Measurements from ENCODE around the gene PER1. TPM values are rescaled to one million over a fixed set of nuclear protein-coding genes. Genes with fewer than 3 reads are reported as not detected.
A peak's percentile ranks its signal among the peaks of the same experiment; 100 is the strongest.

Gene PER1
- total and polyA plus RNA-seq, 2 of the 8 experiments (the other 6 are each of a cell fraction or from before 2014, with no cell fraction given): 9.6 to 38.0 TPM

- Histone ChIP-seq H2BK15ac (ENCODE audit: low read length) (no peak overlapping the region; the same call in 1 of the 2 replicates), H4K8ac (ENCODE audit: extremely low read depth, insufficient read depth, low read length) (no peak overlapping the region), H2BK12ac (ENCODE audit: low read depth, low read length) (no peak overlapping the region), H2BK5ac (ENCODE audit: low read depth, low read length) (no peak overlapping the region), H2BK120ac (replicated peaks; ENCODE audit: low read depth, low read length) (no peak overlapping the region), H4K5ac (ENCODE audit: insufficient read length, low read depth, low read length) (no peak overlapping the region), H3K4ac (replicated peaks; ENCODE audit: insufficient read length, low read depth, low read length) (no peak overlapping the region), H3K14ac (ENCODE audit: insufficient read length) (no peak overlapping the region), H2AK5ac (ENCODE audit: low read depth, low read length) (no peak overlapping the region), H3K56ac (replicated peaks; ENCODE audit: insufficient read length, low read depth, low read length) (no peak overlapping the region), H3K36me3 (ENCODE audit: control insufficient read depth in 2 of 4, insufficient read depth in 4 of 4, low read length in 3 of 4) (no peaks in the 10 kb centered on the region), H2AFZ (ENCODE audit: low read length) (no peak overlapping the region), H3K79me2 (ENCODE audit: control insufficient read depth in 1 of 2, insufficient read depth in 2 of 2, low read length in 2 of 2) (no peaks in the 10 kb centered on the region), H3K4me3 (ENCODE audit: extremely low read depth in 1 of 4, insufficient read depth in 2 of 4, low read depth in 3 of 4, low read length in 4 of 4) (no peak overlapping the region), H3K4me2 (ENCODE audit: insufficient read depth in 1 of 2, low read depth in 2 of 2, low read length in 2 of 2) (peak overlapping the region in 1 of 2 experiments; percentile 88; a peak in 1 of 4 replicates), H3K27me3 (replicated peaks in 1 of 4; ENCODE audit: control insufficient read depth in 3 of 4, extremely low read depth in 1 of 4, insufficient read depth in 3 of 4, low read length in 3 of 4) (peaks cover 9 to 51% (median 40%) of the 10 kb centered on the region in 4 experiments), H3K4me1 (replicated peaks in 1 of 4; ENCODE audit: control insufficient read depth in 3 of 4, insufficient read depth in 4 of 4, low read length in 3 of 4) (peaks cover 0 to 7% (median 4%) of the 10 kb centered on the region in 4 experiments; a peak in 5 of 7 replicates), H3K23ac (ENCODE audit: insufficient read length) (no peak overlapping the region), H2BK20ac (ENCODE audit: low read length) (no peak overlapping the region), H4K91ac (replicated peaks; ENCODE audit: insufficient read length, low read length) (no peak overlapping the region), H3K23me2 (ENCODE audit: low read depth, low read length) (peaks cover 19% of the 10 kb centered on the region), H3K27ac (ENCODE audit: low read depth, low read length) (no peak overlapping the region), H3K79me1 (ENCODE audit: low read depth, low read length) (no peaks in the 10 kb centered on the region), H3K9me3 (ENCODE audit: insufficient read depth in 2 of 2, low read depth in 1 of 2, low read length in 1 of 2) (no peaks in the 10 kb centered on the region), H4K20me1 (replicated peaks in 1 of 2; ENCODE audit: control insufficient read depth in 1 of 2, insufficient read depth in 2 of 2, low read length in 2 of 2) (peaks cover 0 to 3% of the 10 kb centered on the region in 2 experiments), H3K18ac (ENCODE audit: extremely low read depth, low read length) (no peak overlapping the region), H3K9ac (replicated peaks in 1 of 4; ENCODE audit: extremely low read depth in 1 of 4, low read depth in 3 of 4, low read length in 3 of 4) (no peak overlapping the region)
- ChIA-PET POLR2A (ENCODE audit: partially characterized antibody) (interaction anchor here (0.9 to 1.3 kb wide), 4 partner anchors 17 to 56 kb away, joined by 3 to 4 read pairs (median 3); no protein-coding TSS in a partner anchor), CTCF (ENCODE audit: partially characterized antibody) (interaction anchor here (0.7 to 23.3 kb wide), 7 partner anchors 7 to 60 kb away, joined by 3 to 501 read pairs (median 40); partner anchors contain the start of genes ALOX12B and TMEM107)
- FAIRE-seq (no peak), DNase-seq (ENCODE audit: low read depth in 1 of 2, low spot score in 2 of 2) (no peak)
- 65% methylated on average over 18 of the region's 18 CpGs; no CpG with 5 or more reads in 1 of the 2 experiments for WGBS, 2 experiments (ENCODE audit: extremely low coverage in 1 of 2, insufficient coverage in 1 of 2, insufficient read length in 1 of 2, insufficient replicate concordance in 2 of 2, low coverage in 1 of 2, low lambda C conversion rate in 2 of 2, missing lambda C conversion rate in 1 of 2)
These were observed 35.4 kb downstream of the PER1 start for GRCh38 chr17:8116776-8117175.

Measured in H1 (cell line).